GM20431 (cell line): ENCODE data around the gene IQGAP3.
"Not testable (repeated sequence)": the region's sequence is repeated elsewhere in the genome, so short reads cannot be mapped to it uniquely, and the experiment has no call there.

Experiments used
- in situ Hi-C: fragments of 300-500 bp; cut with MseI, MboI; formaldehyde crosslinking; loops from one replicate; pipeline ENCODE4 v1.15.0; 2020; ENCODE audit warnings: low sequenced_read_pairs; ENCODE audit not compliant: unreplicated experiment

Gene IQGAP3

DNA sequence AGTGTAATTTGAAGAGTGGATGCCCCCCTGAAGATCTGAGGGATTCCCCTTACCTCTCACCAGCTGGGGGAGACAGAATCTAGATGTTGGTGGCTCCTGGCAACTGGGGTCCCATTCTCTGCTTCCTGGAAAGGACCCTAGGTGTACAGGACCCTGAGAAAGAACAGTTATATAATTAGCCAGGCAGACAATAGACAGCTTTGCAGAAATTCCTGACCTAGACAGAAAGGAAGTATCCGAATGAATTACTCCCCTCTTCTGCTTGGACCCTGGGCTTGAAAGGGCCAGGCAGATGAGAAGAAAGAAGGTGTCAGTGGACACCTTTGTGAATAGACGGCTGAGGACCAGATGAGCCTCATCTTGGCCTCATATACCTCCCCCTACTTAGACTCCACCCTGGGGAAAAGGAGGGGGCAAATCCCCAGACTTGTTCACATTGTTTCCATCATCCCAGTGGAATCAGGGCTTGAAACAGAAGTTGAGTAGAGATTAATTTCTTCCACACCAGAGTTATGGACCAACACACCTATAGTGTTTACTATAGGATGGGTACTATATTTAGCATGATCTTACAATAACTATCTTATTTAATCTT is 1.8 kb upstream of the IQGAP3 start:
- in situ Hi-C loops: no loop called here

DNA sequence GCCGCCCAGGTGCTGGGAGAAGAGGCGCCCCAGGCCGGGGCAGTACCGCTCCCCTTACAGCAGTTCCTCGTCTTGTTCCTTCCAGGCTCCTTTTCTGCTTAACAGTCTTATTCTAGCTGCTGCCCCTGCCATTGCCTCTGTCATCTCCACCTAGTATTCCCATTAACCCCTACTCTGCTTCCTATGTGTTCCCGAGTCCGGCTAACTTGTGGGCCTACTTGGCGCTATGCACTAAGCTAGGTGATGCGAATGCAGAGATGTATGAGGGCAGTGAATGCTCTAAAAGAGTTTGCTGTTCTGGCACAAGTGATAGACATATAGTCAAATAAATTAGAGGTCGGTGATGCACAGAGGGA is 276 bp upstream of the IQGAP3 start:
- in situ Hi-C loops: no loop called here

DNA sequence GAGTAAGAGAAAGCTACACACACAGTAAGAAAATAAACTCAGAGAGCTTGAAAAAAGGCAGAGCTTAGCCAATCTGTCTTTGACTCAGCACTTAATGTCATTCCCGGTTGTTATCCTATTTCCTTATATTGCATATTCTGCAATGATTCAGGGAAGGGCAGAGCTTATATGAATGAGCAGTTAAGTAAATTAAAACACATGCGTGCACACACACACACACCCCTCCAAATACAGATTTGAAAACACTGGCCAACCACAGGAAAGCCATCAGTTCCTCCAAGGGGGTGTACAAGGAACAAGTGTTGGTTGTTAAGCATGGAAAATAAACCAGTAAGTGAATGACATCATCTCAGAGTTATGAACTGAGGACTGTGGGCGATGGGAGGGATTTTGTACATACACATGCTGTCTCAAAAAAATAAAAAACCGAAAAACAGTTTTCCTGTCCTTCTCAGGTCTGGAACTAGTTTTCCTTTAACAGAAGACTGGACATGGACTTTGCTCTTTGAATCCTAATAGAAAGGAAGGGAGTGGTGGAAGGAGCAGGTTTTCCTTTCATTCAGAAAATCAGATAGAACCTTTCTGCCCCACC is 1.0 kb downstream of the IQGAP3 start:
- in situ Hi-C loops: no loop called here

DNA sequence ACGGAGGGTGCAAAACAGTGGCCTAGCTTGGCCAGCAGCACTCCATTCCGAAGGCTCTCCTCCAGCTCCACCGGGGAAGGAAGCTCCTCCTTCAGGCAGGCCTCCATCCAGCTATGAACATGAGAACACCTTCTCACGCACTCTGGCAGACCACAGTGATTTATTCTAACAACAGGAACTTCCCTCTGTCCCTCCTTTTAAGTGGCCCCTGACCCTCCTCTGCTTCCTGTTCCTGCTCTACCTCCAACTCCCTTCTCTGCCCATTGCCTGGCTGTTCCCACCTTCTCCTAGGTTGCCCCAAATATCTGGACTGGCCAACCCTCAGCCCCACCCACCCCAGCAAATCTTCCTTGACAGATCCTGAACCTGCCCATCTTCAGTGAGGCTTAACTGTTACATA is 5.9 kb downstream of the IQGAP3 start:
- in situ Hi-C loops: no loop called here

DNA sequence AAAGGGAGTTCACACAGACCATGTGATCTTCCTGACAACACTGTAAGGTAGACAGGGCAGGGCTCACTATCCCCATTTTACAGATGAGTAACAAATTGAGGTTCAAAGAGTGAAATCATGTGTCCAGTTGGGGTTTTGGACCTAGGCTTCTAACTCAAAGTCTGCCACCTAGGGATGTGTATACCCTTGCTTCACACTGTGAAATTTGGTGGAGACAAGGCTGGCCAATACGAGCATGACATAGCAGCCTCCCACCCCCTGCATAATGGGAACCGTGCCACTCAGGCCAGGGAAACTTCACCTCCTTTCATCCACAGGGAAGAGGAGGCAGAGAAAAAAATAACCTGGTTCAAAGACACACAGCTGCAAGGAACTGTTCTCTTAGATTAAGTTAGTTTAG is 6.8 kb downstream of the IQGAP3 start:
- in situ Hi-C loops: no loop called here

DNA sequence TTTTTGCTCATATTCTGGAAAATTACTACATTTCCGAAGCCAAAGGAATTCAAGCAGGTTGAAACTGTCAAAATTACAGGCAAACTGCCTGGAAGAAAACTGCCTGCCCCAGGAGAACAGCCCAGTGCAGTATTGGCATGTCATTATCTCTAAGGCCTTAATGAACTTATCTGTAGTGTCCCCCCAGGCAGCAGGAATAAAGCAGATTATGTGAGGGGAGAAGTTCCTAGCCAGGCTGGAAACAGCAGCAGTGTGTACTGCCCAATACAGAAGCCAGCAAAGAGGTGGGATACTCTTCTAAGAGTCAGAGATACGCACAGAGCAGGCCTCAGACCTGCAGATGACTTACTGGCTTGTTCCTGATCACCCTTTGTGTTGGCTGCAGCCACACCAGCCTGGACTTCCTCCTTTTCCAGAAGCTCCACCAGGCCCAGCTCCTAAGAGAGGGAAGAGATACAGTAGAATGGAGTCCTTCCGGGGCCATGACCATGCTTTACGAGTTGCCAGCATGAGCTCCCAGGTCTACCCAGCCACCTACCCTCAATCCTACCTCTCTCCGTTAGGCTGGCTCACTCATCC is 11.7 kb downstream of the IQGAP3 start:
- in situ Hi-C loops: no loop called here

DNA sequence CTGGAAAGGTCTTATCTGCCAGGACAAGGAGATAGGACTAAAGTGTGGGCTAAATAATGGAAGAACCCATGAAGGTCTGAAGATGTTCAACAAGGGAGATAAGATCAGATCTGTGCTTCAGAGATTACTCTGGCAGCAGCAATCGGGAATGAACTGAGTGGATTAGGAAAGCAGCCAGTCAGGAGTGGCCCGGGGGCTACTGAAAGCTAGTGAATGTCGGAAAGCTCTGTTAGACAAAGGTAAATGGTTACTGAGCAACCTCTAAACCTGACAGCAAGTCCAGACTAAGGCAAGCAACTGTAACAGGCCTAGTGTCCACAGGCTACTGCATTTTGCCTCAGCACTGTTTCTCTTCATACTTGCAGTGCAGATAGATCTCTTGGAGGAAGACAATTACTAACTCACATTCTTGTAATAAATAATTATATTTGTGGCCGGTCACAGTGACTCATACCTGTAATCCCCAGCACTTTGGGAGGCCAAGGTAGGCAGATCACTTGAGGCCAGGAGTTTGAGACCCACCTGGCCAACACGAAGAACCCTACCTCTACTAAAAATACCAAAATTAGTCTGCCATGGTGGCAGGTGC is 12.5 kb downstream of the IQGAP3 start:
- in situ Hi-C loops: no loop called here

DNA sequence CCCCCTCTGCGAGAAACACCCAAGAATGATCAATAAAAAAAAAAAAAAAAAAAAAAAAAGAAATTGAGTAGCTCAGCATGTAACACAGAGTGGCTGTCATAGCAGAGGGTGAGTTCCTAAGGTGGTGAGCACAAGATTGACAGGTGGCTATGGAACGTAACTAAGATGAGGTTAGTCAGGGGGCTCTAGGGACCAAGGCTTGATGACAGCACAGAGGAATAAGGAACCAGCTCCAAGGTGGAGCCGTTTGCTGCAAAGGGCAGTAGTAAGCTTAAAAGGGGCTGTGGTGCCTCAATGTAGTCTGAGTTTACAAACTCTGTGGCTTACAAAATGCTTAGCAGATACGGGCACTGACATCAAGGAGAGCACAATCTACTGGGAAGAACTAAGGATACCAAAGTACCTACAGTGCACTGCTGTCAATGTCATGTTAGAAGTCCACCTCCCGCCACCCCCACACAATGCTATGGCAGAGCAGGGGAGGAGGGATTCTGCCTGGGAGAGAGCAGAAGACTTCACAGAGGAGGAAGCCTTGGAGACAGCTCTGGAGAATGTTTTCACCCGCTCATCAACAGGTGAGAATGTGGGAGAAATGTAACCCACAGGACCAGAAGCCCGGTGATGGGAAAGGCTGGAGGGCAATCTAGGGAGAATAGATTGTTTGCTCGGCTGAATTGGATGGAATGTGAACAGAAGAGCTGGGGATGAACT is 13.1 kb downstream of the IQGAP3 start:
- in situ Hi-C loops: no loop called here

DNA sequence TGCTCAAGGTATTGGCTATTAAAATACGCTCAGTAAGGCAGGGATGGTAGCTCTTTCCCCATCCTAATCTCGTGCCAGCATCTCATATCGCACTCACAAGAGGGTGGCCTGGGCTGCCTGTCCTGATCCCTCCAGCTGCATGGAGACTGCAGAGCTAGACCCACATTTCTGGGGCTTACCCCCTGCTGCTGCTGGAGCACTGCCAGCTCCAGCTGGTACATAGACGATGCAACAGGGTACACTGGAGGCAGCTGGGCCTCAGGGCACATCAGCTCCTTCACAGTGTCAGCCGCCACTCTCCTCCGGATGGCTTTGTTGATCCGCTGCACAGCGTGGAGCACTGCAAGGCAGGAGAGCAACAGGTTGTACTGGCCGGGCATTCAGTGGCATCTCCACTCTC is 16.0 kb downstream of the IQGAP3 start:
- in situ Hi-C loops: no loop called here

DNA sequence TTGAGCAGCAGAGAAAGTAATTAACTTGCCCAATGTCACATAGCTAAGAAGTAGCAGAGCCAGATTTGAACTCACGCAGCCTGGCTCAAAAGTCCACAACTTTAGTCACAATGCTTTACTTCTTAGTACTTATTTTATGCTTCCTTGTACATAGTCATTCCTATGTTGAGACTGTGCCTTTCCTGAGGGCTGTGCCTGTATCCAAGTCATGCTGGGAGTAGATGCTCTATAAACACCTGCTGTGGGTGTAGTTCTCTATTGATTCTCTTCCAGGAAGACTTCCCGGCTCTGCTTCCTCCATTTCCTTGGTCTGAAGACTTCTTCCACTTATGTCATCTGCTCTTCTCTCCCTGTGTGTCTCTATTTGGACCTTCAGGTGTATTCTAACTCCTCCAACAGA is 16.6 kb downstream of the IQGAP3 start:
- in situ Hi-C loops: no loop called here

DNA sequence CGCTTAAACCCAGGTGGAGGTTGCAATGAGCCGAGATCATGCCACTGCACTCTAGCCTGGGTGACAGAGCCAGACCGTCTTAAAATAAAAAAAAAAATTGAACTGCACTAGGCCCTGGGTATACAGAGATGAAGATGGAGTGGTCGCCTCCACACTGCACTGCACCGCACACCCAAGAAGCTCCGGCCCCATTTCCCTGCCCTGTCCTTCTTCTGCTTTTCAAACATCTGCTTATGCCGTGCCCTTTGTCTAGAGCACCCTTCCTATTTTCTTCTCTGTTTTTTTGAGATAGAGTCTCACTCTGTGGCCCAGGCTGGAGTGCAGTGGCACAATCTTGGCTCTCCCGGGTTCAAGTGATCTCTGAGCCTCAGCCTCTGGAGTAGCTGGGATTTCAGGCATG is 17.4 kb downstream of the IQGAP3 start:
- in situ Hi-C loops: no loop called here

DNA sequence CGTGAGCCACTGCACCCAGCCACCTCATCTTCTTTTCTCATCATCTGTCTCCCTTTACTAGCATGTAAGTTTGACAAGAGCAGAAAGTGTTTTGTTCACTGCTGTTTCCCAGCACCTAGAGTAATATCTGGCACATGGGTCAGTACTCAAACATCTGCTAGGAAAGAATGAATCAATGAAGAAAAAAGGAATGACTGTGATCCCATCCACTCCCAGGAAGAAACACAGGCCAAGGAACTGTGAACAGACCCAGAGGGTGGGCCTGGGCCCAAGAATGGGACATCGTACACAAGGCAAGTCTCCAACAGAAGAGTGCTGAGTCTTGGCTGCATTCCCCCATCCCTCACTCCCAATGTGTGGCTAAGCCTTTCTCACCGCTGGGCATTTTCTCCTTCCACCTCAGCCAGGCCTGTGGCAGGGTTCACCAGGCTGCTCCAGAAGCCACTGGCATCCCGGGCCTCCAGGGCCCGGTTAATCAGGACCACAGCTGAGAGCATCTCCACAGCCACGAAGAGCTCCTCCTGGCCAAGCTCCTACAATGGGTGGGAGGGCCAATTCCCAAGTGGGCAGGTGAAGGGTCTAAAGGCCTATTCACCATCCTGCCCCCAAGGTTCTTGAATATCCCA is 18.4 kb downstream of the IQGAP3 start:
- in situ Hi-C loops: no loop called here

DNA sequence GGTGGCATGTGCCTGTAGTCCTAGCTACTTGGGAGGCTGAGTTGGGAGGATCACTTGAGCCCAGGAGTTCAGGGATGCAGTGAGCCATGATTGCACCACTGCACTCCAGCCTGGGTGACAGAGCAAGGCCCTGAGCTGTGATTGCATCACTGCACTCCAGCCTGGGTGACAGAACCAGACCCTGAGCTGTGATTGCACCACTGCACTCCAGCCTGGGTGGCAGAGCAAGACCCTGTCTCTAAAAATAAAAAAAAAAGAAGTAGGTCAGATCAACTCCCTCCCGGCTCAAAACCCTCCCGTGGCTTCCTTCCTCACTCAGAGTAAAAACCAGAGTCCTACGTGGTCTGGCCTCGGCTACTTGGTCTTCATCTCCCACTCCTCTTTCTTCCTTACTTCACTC is 19.4 kb downstream of the IQGAP3 start:
- in situ Hi-C loops: not testable (repeated sequence)

DNA sequence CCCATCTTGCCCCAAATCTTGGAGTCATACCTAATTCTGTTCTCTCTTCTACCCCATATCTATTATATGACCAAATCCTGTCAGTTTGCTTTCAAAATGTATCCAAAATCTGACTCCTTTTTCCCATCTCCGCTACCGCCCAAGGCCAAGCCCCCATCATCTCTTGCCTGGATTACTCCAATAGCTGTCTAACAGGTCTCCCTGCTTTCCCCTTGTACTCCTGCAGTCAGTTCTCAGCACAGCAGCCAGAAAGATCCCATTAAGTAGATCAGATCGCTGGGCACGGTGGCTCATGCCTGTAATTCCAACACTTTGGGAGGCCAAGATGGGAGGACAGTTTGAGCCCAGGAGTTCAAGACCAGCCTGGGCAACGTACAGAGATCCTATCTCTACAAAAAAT is 19.8 kb downstream of the IQGAP3 start:
- in situ Hi-C loops: no loop called here

DNA sequence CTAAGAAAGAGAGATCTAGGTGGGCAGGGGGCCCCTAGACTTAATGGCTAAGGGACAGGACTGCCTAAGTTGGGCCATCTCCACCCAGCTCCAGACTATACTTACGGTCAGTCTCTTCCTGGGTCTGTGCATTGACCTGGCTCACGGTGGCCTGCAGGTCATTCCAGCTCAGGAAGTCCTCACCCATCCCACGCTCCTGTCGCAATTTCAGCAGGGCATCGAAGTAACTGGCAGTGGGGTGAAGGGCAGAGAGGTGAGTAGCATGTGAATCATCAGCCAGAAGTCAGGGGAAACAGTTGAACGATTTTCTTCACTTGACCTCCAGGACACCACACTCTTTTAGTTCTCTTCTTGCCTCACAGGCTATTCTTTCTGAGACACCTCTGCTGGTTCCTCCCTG is 20.5 kb downstream of the IQGAP3 start:
- in situ Hi-C loops: no loop called here

DNA sequence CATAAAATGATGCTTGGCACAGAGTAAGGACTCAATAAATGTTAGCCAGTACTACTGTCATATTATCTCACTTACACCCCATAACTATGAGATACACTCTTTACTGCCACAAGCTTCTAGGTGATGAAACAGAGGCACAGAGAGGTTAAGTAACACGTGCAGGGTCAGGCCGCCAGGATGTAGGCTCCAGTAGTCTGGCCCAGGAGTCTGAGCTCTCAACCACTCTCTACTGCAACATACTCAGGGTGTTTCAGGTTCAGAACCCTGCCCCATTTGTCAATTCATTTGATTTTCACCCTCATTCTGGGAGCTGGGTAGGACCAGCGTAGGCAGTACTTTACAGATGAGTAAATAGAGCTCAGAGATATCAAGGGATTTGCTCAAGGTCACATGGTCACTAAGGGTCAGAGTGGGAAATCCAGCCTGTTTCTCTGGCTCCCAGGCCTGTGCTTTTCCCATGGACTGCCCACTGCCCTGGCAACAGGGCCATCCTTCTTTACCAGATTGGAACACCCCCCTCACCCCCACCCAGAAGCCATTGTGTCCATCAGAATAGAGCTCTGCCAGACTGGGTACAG is 21.2 kb downstream of the IQGAP3 start:
- in situ Hi-C loops: no loop called here

DNA sequence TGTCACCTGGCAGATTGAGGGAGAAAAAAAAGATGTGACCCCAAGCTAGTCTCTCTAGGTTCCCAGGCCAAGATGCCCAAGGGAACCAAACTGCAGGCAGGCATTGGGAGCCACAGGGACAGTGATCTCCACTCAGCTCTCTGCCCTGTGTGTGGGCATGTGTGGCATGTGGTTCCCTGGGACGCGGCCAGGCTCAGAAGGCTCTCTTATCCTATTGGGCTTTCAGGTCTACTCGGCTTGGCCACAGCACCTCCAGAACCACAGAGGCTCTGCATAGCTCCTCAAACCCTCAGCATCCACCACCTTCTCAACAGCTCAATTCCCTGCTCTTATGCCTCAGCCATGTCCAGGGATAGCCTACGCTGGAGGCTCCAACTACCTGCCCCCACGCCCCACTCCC is 22.0 kb downstream of the IQGAP3 start:
- in situ Hi-C loops: no loop called here

DNA sequence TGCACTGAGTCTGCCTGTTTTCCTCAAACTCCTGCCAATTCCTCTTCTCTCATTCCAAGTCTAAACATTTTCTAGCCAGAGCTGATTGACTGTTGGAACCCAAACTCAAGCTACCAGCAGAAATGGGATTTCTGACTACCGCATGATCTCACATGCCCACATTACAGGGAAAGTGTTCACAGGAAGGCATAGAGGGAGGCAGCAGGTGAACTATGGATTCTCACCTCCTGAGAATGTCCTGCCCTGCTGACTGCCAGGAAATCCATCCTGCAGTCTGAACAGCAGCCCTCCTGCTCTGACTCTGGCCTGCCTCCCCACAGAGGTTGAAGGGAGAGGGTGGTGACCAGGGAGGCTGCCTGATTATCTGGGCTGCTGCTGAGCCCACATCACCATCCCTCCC is 22.5 kb downstream of the IQGAP3 start:
- in situ Hi-C loops: no loop called here

DNA sequence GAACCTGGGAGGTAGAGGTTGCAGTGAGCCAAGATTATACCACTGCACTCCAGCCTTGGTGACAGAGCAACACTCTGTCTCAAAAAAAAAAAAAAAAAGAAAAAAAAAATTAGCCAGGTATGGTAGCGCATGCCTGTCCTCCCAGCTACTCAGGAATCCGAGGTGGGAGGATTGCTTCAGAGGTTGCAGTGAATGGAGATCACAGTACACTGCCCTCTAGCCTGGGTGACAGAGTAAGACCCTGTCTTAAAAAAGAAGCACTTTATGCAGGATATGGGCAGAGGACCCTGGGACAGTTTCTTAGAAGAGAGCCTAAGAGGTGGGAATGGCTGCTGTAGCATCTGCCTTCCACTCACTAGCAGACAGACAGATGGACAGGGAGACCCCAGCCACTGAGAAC is 23.0 kb downstream of the IQGAP3 start:
- in situ Hi-C loops: no loop called here

DNA sequence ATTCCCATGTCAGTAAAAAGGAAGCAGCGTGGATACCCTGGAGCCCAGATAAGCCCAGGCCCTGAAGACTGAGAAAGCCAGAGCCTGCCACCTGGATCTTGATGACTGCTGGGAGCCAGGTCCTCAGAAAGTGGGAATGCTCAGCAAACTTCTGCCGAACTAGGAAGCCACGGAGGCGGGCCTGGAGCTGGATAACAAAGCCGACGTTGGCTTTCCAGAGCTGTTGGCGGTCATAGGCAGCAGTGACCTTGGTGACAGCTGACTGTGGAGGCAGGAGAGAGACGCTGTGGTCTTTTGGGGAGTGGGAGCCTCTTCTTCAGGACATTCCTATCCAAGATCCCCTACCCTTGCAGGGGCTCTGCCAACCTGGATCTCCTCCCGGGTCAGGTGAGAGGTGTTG is 24.4 kb downstream of the IQGAP3 start:
- in situ Hi-C loops: no loop called here
